Fibroblast of villous mesenchyme (primary cell): ENCODE data around the gene MAGEB6. TPM values are rescaled to one million over a fixed set of nuclear protein-coding genes. Genes with fewer than 3 reads are reported as not detected.
"Not testable (repeated sequence)": the region's sequence is repeated elsewhere in the genome, so short reads cannot be mapped to it uniquely, and the experiment has no call there.

Experiments used
- DNase-seq: peaks from one replicate; pipeline ENCODE4 v3.0.0-alpha.2; 2010; ENCODE audit warnings: low read depth
- H3K4me3 ChIP-seq: 2 replicates; pipeline ENCODE4 v1.5.1; 2011; ENCODE audit warnings: low read depth, mild to moderate bottlenecking, low read length
- total RNA-seq: library from RNA; depleted of rRNA; stranded (reverse); fragments of >200 nt; gene quantifications from 2 replicates; pipeline ENCODE4 v1.2.3, GENCODE V29; 2012
- TF ChIP-seq, protein P1 (sequence below): IDR thresholded peaks from 2 replicates; pipeline ENCODE4 v1.5.1; 2012; ENCODE audit warnings: low read depth, mild to moderate bottlenecking, low read length; ENCODE audit not compliant: insufficient read depth

Gene MAGEB6, protein sequence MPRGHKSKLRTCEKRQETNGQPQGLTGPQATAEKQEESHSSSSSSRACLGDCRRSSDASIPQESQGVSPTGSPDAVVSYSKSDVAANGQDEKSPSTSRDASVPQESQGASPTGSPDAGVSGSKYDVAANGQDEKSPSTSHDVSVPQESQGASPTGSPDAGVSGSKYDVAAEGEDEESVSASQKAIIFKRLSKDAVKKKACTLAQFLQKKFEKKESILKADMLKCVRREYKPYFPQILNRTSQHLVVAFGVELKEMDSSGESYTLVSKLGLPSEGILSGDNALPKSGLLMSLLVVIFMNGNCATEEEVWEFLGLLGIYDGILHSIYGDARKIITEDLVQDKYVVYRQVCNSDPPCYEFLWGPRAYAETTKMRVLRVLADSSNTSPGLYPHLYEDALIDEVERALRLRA
- total RNA-seq: not detected in 2 replicates

DNA sequence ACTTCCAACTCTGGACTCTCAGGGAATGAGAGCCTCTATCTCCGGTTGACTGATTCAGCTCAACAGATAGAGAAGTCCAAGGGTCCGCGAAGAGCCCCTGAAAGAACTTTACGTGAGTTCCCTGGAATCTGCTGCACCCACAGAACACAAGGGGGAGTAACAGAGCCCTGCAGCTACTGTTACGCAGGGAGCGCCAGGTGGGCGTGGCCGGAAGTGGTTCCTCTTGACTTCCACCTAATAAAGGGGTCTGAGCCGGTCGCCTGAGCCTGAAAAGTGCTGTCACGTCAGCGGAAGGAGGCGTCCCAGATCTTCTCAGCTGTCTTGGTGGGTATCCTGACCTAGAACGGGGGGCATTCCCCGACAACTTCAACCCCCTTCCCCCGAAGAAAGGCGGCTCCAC lies at the start of gene MAGEB6:
Gene MAGEB6 (plus strand): TSS at position 237 of the 400 bp plus-strand sequence. CDS start 1,407 bp downstream, outside the sequence.
- TF ChIP-seq, protein P1, sequence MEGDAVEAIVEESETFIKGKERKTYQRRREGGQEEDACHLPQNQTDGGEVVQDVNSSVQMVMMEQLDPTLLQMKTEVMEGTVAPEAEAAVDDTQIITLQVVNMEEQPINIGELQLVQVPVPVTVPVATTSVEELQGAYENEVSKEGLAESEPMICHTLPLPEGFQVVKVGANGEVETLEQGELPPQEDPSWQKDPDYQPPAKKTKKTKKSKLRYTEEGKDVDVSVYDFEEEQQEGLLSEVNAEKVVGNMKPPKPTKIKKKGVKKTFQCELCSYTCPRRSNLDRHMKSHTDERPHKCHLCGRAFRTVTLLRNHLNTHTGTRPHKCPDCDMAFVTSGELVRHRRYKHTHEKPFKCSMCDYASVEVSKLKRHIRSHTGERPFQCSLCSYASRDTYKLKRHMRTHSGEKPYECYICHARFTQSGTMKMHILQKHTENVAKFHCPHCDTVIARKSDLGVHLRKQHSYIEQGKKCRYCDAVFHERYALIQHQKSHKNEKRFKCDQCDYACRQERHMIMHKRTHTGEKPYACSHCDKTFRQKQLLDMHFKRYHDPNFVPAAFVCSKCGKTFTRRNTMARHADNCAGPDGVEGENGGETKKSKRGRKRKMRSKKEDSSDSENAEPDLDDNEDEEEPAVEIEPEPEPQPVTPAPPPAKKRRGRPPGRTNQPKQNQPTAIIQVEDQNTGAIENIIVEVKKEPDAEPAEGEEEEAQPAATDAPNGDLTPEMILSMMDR: no peak
- no peak for DNase-seq
- no peak within 1 kb of the TSS for H3K4me3 ChIP-seq

DNA sequence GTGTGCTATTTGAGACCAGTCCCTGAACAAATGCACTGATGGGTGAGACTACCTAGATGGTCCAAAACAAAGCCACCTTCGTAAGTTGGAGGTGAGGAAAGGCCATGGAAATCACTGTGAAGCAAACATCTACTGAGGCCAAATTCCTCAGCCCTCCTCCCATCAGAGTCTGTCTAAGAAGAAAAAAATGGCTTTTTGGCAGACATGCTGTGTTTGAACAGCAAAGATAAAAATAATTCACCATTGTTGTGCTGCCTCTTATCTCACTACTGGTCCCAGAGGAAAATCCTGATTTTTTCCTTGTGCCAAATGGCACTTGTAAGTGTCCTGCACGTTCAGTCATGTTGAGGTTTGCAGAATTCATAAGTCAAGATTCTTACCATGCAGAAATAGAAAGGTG lies 46.2 kb upstream of the MAGEB6 start:
- H3K4me3 ChIP-seq: no peak overlapping the region
- TF ChIP-seq, protein P1: no peak
- DNase-seq: no peak

DNA sequence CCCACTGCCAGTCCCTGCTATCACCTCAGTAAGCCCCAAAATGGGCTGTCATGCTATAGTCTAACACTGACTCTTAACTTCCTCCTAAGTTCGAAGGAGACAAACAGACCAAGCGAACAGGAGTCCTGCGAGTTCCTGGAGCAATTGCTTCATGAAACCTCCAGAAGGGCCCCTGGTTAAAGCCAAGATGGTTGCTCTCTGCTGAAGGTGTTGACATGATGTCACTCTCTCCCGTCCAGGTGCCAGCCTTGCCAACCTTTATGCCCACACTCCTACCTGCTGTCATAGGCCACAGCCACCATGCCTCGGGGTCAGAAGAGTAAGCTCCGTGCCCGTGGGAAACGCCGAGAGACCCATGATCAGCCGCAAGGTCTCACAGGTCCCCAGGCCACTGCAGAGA lies 31.9 kb upstream of the MAGEB6 start, which contains the start of gene MAGEB6B:
Gene MAGEB6B (plus strand): TSS at position 301 of the 400 bp plus-strand sequence. CDS start 0 bp downstream, at position 301.
- TF ChIP-seq, protein P1: no peak
- DNase-seq: no peak
- H3K4me3 ChIP-seq: no peak within 1 kb of the TSS

DNA sequence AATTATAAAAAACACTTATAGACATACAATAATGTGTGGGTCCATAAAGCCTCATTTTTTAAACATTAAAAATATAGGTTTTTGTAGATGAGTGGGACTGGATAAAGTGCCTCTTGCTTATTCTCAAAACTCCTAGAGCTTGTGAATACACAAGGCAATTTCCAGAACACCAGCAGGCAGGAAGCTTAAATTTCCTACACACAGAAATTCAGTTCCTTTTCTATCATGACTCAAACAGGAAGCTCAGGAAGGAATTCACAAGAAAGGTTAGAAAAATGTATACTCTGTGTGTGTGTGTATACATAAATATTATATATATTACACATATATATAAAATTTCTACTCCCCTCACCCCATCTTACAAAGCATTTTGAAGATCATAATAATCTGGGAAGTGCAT lies 11.3 kb downstream of the MAGEB6 start:
- H3K4me3 ChIP-seq: no peak overlapping the region
- no peak for DNase-seq
- TF ChIP-seq, protein P1: no peak

DNA sequence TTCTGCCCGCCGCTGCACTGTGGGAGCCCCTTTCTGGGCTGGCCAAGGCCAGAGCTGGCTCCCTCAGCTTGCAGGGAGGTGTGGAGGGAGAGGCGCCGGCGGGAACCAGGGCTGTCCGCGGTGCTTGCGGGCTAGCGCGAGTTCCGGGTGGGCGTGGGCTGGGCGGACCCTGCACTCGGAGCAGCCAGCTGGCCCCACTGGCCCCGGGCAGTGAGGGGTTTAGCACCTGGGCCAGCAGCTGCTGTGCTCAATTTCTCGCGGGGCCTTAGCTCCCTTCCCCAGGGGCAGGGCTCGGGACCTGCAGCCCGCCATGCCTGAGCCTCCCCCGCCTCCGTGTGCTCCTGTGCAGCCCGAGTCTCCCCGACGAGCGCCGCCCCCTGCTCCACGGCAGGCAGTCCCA lies 12.5 kb downstream of the MAGEB6 start:
- H3K4me3 ChIP-seq, DNase-seq: not testable (repeated sequence)

DNA sequence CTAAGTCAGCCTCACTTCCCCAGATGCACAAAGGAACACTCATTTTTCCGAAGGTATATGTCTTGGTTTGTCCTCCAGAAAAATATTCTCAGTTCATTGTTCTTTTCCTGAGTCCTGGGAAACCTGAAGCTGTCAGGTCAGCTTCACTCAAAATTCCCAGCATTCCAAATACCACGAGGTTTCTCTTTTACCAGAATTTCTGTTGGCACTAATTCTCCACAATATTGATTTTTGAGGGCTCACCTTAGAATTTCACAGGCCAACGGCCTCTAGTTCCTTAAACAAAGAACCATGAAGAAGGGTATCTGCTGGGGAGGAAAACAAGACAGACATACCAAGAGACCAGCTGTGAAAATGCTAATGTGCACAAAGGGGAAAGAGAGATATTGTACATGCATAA lies 15.8 kb downstream of the MAGEB6 start:
- TF ChIP-seq, protein P1: no peak
- no peak for DNase-seq
- H3K4me3 ChIP-seq: no peak overlapping the region

DNA sequence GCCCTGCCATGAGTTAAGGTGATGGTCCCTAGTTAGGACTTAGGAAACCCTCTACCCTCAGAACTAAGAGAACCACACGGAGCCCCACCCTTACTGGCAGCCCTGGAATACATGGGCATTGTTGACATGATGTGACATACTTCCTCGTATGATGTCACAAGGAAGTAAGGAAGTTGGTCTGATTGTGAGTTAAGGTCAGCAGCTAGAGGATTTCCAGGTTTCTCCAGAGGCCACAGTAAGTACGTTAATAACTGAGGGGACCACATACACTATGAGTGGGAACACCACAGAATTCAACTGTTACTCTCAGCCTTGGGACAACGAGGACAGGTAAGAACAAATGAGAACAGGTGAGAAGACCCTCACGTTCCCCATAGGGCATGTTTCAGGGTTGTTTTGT lies 23.6 kb downstream of the MAGEB6 start, which contains the start of gene MAGEB5:
Gene MAGEB5 (plus strand): TSS at position 301 of the 400 bp plus-strand sequence. CDS start 1,133 bp downstream, outside the sequence.
- TF ChIP-seq, protein P1: no peak
- DNase-seq: no peak
- no peak within 1 kb of the TSS for H3K4me3 ChIP-seq
